Right renal cortex interstitium (tissue), 3 donors: ENCODE results near the gene CNTN1. TPM values are rescaled to one million over a fixed set of nuclear protein-coding genes. Genes with fewer than 3 reads are reported as not detected.

Experiments
- DNase-seq, 3 donors: peaks; one replicate each; pipeline ENCODE4 v3.0.0-alpha.2; 2013; ENCODE audit warnings: low read depth in 3 of 3, low spot score in 2 of 3
- polyA plus RNA-seq, 3 donors: library from polyadenylated mRNA; unstranded; fragments of 120-200 nt; gene quantifications; one replicate each; pipeline ENCODE4 v1.2.1, GENCODE V29; 2013; ENCODE audit not compliant: insufficient read length in 3 of 3

The CNTN1 gene
- polyA plus RNA-seq, 3 donors = 43.2 to 56.5 (median 51.0) TPM

GRCh38 chr12:41096797-41097196 is 404.6 kb downstream of the CNTN1 start:
- no peak for DNase-seq

GRCh38 chr12:41100572-41100971 is 408.3 kb downstream of the CNTN1 start:
- no peak for DNase-seq

- DNase-seq = no peak
Measured at GRCh38 chr12:41101806-41102205, 409.6 kb downstream of the CNTN1 start.

- no peak for DNase-seq
Measured at GRCh38 chr12:41103614-41104013, 411.4 kb downstream of the CNTN1 start.

GRCh38 chr12:41106315-41106714 is 414.1 kb downstream of the CNTN1 start:
- DNase-seq = no peak

GRCh38 chr12:41108032-41108431 is 415.8 kb downstream of the CNTN1 start:
- DNase-seq = peak; percentile 2 to 18 (median 12)

- no peak for DNase-seq
Measured at GRCh38 chr12:41112903-41113302, 420.7 kb downstream of the CNTN1 start.

- no peak for DNase-seq
Measured at GRCh38 chr12:41120211-41120610, 428.0 kb downstream of the CNTN1 start.

- no peak for DNase-seq
Measured at GRCh38 chr12:41121374-41121773, 429.1 kb downstream of the CNTN1 start.
